HepG2 (cell line): ENCODE data around the gene AK6. TPM values are rescaled to one million over a fixed set of nuclear protein-coding genes. Genes with fewer than 3 reads are reported as not detected.
A peak's percentile ranks its signal among the peaks of the same experiment; 100 is the strongest.

Source experiments
- EED ChIP-seq: sonication (generic); formaldehyde crosslinking; IDR thresholded peaks from 2 replicates; pipeline ENCODE4 v1.5.0; 2020; ENCODE audit warnings: mild to moderate bottlenecking, missing genetic modification reagents
- FOXJ3 ChIP-seq: sonication (generic); formaldehyde crosslinking; IDR thresholded peaks from 2 replicates; pipeline ENCODE4 v1.4.0; 2020; ENCODE audit warnings: missing genetic modification reagents, mild to moderate bottlenecking, borderline replicate concordance
- HDAC6 ChIP-seq: fragments of 200-600 bp; sonication (generic); IDR thresholded peaks from 2 replicates; pipeline ENCODE4 v1.7.0; 2017; ENCODE audit warnings: mild to moderate bottlenecking, antibody characterized with exemption, low read length, low read depth
- POGZ ChIP-seq: sonication (generic); formaldehyde crosslinking; IDR thresholded peaks from 2 replicates; pipeline ENCODE4 v1.4.0; 2020; ENCODE audit warnings: mild to moderate bottlenecking, missing genetic modification reagents
- RAD21 ChIP-seq: fragments of 450-650 bp; formaldehyde crosslinking; IDR thresholded peaks from 2 replicates; pipeline ENCODE4 v1.5.0; 2020; ENCODE audit warnings: mild to moderate bottlenecking
- TBL1XR1 ChIP-seq: fragments of 150-350 bp; IDR thresholded peaks from 2 replicates; pipeline ENCODE4 v1.6.1; 2014; ENCODE audit warnings: borderline replicate concordance, low read length; ENCODE audit not compliant: partially characterized antibody
- THAP11 ChIP-seq: IDR thresholded peaks from 2 replicates; pipeline ENCODE4 v1.6.1; 2016; ENCODE audit warnings: missing biosample characterization, missing genetic modification reagents
- TP53 ChIP-seq: sonication (generic); formaldehyde crosslinking; conservative IDR thresholded peaks from 2 replicates; pipeline ENCODE4 v1.4.0; 2020; ENCODE audit warnings: missing genetic modification reagents
- ZBTB20 ChIP-seq: sonication (generic); formaldehyde crosslinking; IDR thresholded peaks from 2 replicates; pipeline ENCODE4 v1.8.1; 2023; ENCODE audit warnings: missing genetic modification reagents, low read depth, mild to moderate bottlenecking, borderline replicate concordance
- ZBTB3 ChIP-seq: sonication (generic); formaldehyde crosslinking; IDR thresholded peaks from 2 replicates; pipeline ENCODE4 v1.4.0; 2020; ENCODE audit warnings: low read depth, mild to moderate bottlenecking, moderate library complexity, missing genetic modification reagents, borderline replicate concordance
- ZFP37 ChIP-seq: sonication (generic); formaldehyde crosslinking; IDR thresholded peaks from 2 replicates; pipeline ENCODE4 v1.4.0; 2020; ENCODE audit warnings: missing genetic modification reagents, borderline replicate concordance
- ZNF12 ChIP-seq: sonication (generic); formaldehyde crosslinking; IDR thresholded peaks from 2 replicates; pipeline ENCODE4 v1.5.0; 2020; ENCODE audit warnings: missing genetic modification reagents
- ZNF136 ChIP-seq: sonication (generic); formaldehyde crosslinking; IDR thresholded peaks from 2 replicates; pipeline ENCODE4 v1.8.1; 2022; ENCODE audit warnings: low read depth, mild to moderate bottlenecking, moderate library complexity, missing genetic modification reagents
- ZNF235 ChIP-seq: sonication (generic); formaldehyde crosslinking; IDR thresholded peaks from 2 replicates; pipeline ENCODE4 v1.8.1; 2023; ENCODE audit warnings: mild to moderate bottlenecking, missing genetic modification reagents, borderline replicate concordance
- ZNF3 ChIP-seq: IDR thresholded peaks from 2 replicates; pipeline ENCODE4 v1.7.0; 2017; ENCODE audit warnings: inconsistent platforms
- ZNF34 ChIP-seq: sonication (generic); formaldehyde crosslinking; IDR thresholded peaks from 2 replicates; pipeline ENCODE4 v1.4.0; 2020; ENCODE audit warnings: mild to moderate bottlenecking, missing genetic modification reagents, borderline replicate concordance
- ZNF773 ChIP-seq: sonication (generic); formaldehyde crosslinking; IDR thresholded peaks from 2 replicates; pipeline ENCODE4 v1.4.0; 2020; ENCODE audit warnings: missing genetic modification reagents, borderline replicate concordance
- polyA plus RNA-seq, 8 experiments: library from polyadenylated mRNA; depleted of rRNA in 3 of 8; stranded (reverse) in 7 of 8; unstranded in 1 of 8; fragments of >200 nt; fragmentation: Illumina TruSeq in 4 of 8; extraction: Trizol in 4 of 8; gene quantifications; 2 replicates each; pipeline versions ENCODE4 v1.2.1 to v1.2.3, GENCODE V29; 2011 to 2016; ENCODE audit warnings: low read depth in 4 of 8, missing spikeins in 1 of 8, mixed read lengths in 1 of 8; ENCODE audit not compliant: insufficient read depth in 1 of 8
- total RNA-seq, 5 experiments: library from RNA; depleted of rRNA; stranded (reverse); fragments of >200 nt; fragmentation: Illumina TruSeq; extraction: Trizol; gene quantifications; 2 replicates each; pipeline ENCODE4 v1.2.3, GENCODE V29; 2016; ENCODE audit warnings: low read depth in 1 of 5
- TF ChIP-seq, protein P1 (sequence below): sonication (generic); formaldehyde crosslinking; IDR thresholded peaks from 2 replicates; pipeline ENCODE4 v1.5.0; 2020; ENCODE audit warnings: mild to moderate bottlenecking, missing genetic modification reagents
- TF ChIP-seq, protein P2 (sequence below): sonication (generic); formaldehyde crosslinking; IDR thresholded peaks from 2 replicates; pipeline ENCODE4 v1.9.0; 2021; ENCODE audit warnings: missing genetic modification reagents, mild to moderate bottlenecking, borderline replicate concordance
- TF ChIP-seq, protein P3 (sequence below): IDR thresholded peaks from 2 replicates; pipeline ENCODE4 v1.6.1; 2012; ENCODE audit warnings: low read depth, low read length, improper control_type of control experiment
- TF ChIP-seq, protein P4 (sequence below): sonication (generic); formaldehyde crosslinking; IDR thresholded peaks from 2 replicates; pipeline ENCODE4 v1.4.0; 2020; ENCODE audit warnings: missing genetic modification reagents, borderline replicate concordance

AK6 gene
- total and polyA plus RNA-seq, 2 of the 13 experiments (the other 11 are each of a cell fraction or from before 2014, with no cell fraction given): 31.1 to 77.2 TPM

GRCh38 chr5:69369340-69370121, at the start of gene AK6, which contains the start of the genes RAD17 and TAF9 (continued):
- TF ChIP-seq ZNF34 (CRISPR knock-in tag): peak; percentile 83; the same call in 1 of the 2 replicates
- TF ChIP-seq, protein P1, sequence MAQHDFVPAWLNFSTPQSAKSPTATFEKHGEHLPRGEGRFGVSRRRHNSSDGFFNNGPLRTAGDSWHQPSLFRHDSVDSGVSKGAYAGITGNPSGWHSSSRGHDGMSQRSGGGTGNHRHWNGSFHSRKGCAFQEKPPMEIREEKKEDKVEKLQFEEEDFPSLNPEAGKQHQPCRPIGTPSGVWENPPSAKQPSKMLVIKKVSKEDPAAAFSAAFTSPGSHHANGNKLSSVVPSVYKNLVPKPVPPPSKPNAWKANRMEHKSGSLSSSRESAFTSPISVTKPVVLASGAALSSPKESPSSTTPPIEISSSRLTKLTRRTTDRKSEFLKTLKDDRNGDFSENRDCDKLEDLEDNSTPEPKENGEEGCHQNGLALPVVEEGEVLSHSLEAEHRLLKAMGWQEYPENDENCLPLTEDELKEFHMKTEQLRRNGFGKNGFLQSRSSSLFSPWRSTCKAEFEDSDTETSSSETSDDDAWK (CRISPR knock-in tag): no peak
- TF ChIP-seq TP53 (CRISPR knock-in tag): no peak; the same call in none of the 2 replicates
- peak; percentile 48; the same call in 1 of the 2 replicates for TF ChIP-seq ZNF12 (CRISPR knock-in tag)
- TF ChIP-seq, protein P2, sequence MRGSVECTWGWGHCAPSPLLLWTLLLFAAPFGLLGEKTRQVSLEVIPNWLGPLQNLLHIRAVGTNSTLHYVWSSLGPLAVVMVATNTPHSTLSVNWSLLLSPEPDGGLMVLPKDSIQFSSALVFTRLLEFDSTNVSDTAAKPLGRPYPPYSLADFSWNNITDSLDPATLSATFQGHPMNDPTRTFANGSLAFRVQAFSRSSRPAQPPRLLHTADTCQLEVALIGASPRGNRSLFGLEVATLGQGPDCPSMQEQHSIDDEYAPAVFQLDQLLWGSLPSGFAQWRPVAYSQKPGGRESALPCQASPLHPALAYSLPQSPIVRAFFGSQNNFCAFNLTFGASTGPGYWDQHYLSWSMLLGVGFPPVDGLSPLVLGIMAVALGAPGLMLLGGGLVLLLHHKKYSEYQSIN (CRISPR knock-in tag): no peak
- TF ChIP-seq HDAC6: no peak; the same call in 1 of the 2 replicates
- TF ChIP-seq, protein P3, sequence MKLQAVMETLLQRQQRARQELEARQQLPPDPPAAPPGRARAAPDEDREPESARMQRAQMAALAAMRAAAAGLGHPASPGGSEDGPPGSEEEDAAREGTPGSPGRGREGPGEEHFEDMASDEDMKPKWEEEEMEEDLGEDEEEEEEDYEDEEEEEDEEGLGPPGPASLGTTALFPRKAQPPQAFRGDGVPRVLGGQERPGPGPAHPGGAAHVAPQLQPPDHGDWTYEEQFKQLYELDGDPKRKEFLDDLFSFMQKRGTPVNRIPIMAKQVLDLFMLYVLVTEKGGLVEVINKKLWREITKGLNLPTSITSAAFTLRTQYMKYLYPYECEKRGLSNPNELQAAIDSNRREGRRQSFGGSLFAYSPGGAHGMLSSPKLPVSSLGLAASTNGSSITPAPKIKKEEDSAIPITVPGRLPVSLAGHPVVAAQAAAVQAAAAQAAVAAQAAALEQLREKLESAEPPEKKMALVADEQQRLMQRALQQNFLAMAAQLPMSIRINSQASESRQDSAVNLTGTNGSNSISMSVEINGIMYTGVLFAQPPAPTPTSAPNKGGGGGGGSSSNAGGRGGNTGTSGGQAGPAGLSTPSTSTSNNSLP: no peak
- TF ChIP-seq ZNF235 (CRISPR knock-in tag): no peak; the same call in 1 of the 2 replicates
- TF ChIP-seq EED (CRISPR knock-in tag): peak; percentile 95
- TF ChIP-seq ZNF136 (CRISPR knock-in tag): 0 out of 2 replicates have a peak, but pooled peaks have one; percentile 57
- no peak for TF ChIP-seq TBL1XR1
- TF ChIP-seq ZBTB20: 0 out of 2 replicates have a peak, but pooled peaks have one; percentile 56
- TF ChIP-seq ZNF3 (CRISPR knock-in tag): no peak
- TF ChIP-seq RAD21 (CRISPR knock-in tag): peak; percentile 46; the same call in 1 of the 2 replicates
- TF ChIP-seq FOXJ3 (CRISPR knock-in tag): no peak; the same call in 1 of the 2 replicates
- TF ChIP-seq ZNF773 (CRISPR knock-in tag): no peak
- no peak for TF ChIP-seq ZFP37 (CRISPR knock-in tag)
- peak; percentile 89 for TF ChIP-seq POGZ (CRISPR knock-in tag)
- TF ChIP-seq, protein P4, sequence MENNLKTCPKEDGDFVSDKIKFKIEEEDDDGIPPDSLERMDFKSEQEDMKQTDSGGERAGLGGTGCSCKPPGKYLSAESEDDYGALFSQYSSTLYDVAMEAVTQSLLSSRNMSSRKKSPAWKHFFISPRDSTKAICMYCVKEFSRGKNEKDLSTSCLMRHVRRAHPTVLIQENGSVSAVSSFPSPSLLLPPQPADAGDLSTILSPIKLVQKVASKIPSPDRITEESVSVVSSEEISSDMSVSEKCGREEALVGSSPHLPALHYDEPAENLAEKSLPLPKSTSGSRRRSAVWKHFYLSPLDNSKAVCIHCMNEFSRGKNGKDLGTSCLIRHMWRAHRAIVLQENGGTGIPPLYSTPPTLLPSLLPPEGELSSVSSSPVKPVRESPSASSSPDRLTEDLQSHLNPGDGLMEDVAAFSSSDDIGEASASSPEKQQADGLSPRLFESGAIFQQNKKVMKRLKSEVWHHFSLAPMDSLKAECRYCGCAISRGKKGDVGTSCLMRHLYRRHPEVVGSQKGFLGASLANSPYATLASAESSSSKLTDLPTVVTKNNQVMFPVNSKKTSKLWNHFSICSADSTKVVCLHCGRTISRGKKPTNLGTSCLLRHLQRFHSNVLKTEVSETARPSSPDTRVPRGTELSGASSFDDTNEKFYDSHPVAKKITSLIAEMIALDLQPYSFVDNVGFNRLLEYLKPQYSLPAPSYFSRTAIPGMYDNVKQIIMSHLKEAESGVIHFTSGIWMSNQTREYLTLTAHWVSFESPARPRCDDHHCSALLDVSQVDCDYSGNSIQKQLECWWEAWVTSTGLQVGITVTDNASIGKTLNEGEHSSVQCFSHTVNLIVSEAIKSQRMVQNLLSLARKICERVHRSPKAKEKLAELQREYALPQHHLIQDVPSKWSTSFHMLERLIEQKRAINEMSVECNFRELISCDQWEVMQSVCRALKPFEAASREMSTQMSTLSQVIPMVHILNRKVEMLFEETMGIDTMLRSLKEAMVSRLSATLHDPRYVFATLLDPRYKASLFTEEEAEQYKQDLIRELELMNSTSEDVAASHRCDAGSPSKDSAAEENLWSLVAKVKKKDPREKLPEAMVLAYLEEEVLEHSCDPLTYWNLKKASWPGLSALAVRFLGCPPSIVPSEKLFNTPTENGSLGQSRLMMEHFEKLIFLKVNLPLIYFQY (CRISPR knock-in tag): peak; percentile 62; the same call in 1 of the 2 replicates
- TF ChIP-seq ZBTB3: peak; percentile 96
- peak; percentile 91 for TF ChIP-seq THAP11
